ENCODE results near the gene MIX23. TPM values are rescaled to one million over a fixed set of nuclear protein-coding genes. Genes with fewer than 3 reads are reported as not detected.
A peak's percentile ranks its signal among the peaks of the same experiment; 100 is the strongest.

The MIX23 gene
- total RNA-seq, 4 donors from 2014 or later, result 11.8 to 30.6 (median 24.2) TPM

- Histone ChIP-seq H3K27me3 (no peaks in the 10 kb centered on the region), H3K4me3 (no peak overlapping the region), H3K9me3 (no peaks in the 10 kb centered on the region), H3K27ac (no peak overlapping the region), H3K4me1 (peaks cover 0 to 27% (median 3%) of the 10 kb centered on the region in 3 donors), H3K36me3 (peaks cover 0 to 29% (median 0%) of the 10 kb centered on the region in 3 donors)
- TF ChIP-seq CTCF (IDR thresholded peaks at IDR 0.05) (no peak), POLR2A (IDR thresholded peaks at IDR 0.05) (no peak)
- DNase-seq, result no peak
- intact Hi-C loops (cut with DNase I), result loop anchor here (10.0 kb wide), 1 partner anchor 289 kb away; the partner anchor contains the start of gene PARP14
- 60 to 63% methylated on average over 3 of the region's 3 CpGs for WGBS, 2 donors
Observed at GRCh38 chr3:122395582-122395981, 12.6 kb upstream of the MIX23 start.

GRCh38 chr3:122394173-122394572 lies 11.1 kb upstream of the MIX23 start:
- H3K36me3 ChIP-seq, result peaks cover 0 to 18% (median 0%) of the 10 kb centered on the region in 3 donors
- peaks cover 0 to 36% (median 3%) of the 10 kb centered on the region in 3 donors for H3K4me1 ChIP-seq
- H3K27ac ChIP-seq, result no peak overlapping the region
- H3K27me3 ChIP-seq, result no peaks in the 10 kb centered on the region
- no peak for DNase-seq
- H3K4me3 ChIP-seq, result no peak overlapping the region
- TF ChIP-seq POLR2A (IDR thresholded peaks at IDR 0.05), result no peak
- no peak for TF ChIP-seq CTCF (IDR thresholded peaks at IDR 0.05)
- intact Hi-C loops (cut with DNase I), result loop anchor here (10.0 kb wide), 1 partner anchor 291 kb away; the partner anchor contains the start of gene PARP14
- 42 to 44% methylated on average over 1 of the region's 1 CpG for WGBS, 2 donors
- no peaks in the 10 kb centered on the region for H3K9me3 ChIP-seq

- Histone ChIP-seq H3K9me3 (no peaks in the 10 kb centered on the region), H3K27ac (no peak overlapping the region), H3K4me3 (no peak overlapping the region), H3K4me1 (peaks cover 0 to 36% (median 3%) of the 10 kb centered on the region in 3 donors), H3K36me3 (peaks cover 0 to 15% (median 0%) of the 10 kb centered on the region in 3 donors), H3K27me3 (no peaks in the 10 kb centered on the region)
- no peak for DNase-seq
- intact Hi-C loops (cut with DNase I), result loop anchor here (10.0 kb wide), 1 partner anchor 292 kb away; the partner anchor contains the start of gene PARP14
- peak; percentile 30 to 74 (median 64) for TF ChIP-seq CTCF (IDR thresholded peaks at IDR 0.05)
- TF ChIP-seq POLR2A (IDR thresholded peaks at IDR 0.05), result no peak
- 35 to 36% methylated on average over 2 of the region's 2 CpGs for WGBS, 2 donors
Observed at GRCh38 chr3:122392868-122393844, 10.1 kb upstream of the MIX23 start.

- Histone ChIP-seq H3K4me1 (peaks cover 0 to 46% (median 3%) of the 10 kb centered on the region in 3 donors), H3K27me3 (no peaks in the 10 kb centered on the region), H3K27ac (peak overlapping the region in 1 of 4 donors; percentile 4), H3K4me3 (no peak overlapping the region), H3K9me3 (no peaks in the 10 kb centered on the region), H3K36me3 (peaks cover 0 to 24% (median 0%) of the 10 kb centered on the region in 3 donors)
- DNase-seq, result no peak
- TF ChIP-seq POLR2A (IDR thresholded peaks at IDR 0.05) (no peak), CTCF (IDR thresholded peaks at IDR 0.05) (no peak)
- 25 to 86% methylated on average over 1 to 2 of the region's 2 CpGs for WGBS, 2 donors
- intact Hi-C loops (cut with DNase I), result loop anchor here (10.0 kb wide), 1 partner anchor 293 kb away; the partner anchor contains the start of gene PARP14
Observed at GRCh38 chr3:122391681-122392446, 8.8 kb upstream of the MIX23 start.
